C4-2B (cell line): Measurements from ENCODE around the gene SMAD1.

Source experiments
- ZFX ChIP-seq: fragments of 450-650 bp; IDR thresholded peaks from 2 replicates; pipeline ENCODE4 v1.6.1; 2017
- TF ChIP-seq, protein P1 (sequence below): fragments of 450-650 bp; conservative IDR thresholded peaks from 2 replicates; pipeline ENCODE4 v1.5.1; 2017; ENCODE audit warnings: mild to moderate bottlenecking

DNA sequence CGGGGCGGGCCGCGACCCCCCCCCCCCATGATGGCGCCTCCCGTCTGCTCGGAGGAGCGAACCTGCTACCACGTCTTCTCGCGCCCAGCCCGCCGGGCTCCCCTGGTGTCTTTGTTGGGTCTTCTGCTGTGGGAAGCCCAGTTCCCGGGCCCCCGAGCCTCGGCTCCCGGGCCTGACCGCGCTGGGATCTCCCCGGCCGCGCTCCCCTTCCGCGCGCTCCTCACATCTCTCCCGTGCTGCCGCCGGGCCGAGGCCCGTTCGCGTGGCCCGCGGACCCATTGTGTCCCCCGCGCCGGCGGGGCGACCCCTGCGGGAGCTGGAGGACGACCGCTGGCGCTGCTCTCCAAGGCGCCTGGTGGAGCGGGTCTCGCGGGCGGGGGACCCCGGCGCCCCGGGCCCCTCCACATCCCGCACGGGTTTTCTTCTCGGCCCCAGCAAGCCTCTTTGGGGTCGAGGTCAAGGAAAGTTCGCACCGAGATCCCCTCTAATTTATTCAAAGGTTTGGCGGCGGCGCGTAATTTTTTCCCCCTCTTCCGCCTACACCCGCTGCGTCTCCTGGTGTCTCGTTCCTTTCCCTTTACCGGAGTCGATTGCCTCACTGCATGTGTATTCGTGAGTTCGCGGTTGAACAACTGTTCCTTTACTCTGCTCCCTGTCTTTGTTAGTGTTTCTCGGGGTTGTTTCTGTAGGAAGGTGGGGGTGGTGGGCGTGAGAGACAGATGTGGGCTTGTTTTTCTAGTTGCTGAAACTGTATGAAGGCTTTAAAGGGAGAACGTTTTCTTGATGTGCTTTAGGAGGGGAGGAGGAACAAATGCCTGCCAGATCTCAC, 770 bp downstream of the SMAD1 start:
- TF ChIP-seq, protein P1, sequence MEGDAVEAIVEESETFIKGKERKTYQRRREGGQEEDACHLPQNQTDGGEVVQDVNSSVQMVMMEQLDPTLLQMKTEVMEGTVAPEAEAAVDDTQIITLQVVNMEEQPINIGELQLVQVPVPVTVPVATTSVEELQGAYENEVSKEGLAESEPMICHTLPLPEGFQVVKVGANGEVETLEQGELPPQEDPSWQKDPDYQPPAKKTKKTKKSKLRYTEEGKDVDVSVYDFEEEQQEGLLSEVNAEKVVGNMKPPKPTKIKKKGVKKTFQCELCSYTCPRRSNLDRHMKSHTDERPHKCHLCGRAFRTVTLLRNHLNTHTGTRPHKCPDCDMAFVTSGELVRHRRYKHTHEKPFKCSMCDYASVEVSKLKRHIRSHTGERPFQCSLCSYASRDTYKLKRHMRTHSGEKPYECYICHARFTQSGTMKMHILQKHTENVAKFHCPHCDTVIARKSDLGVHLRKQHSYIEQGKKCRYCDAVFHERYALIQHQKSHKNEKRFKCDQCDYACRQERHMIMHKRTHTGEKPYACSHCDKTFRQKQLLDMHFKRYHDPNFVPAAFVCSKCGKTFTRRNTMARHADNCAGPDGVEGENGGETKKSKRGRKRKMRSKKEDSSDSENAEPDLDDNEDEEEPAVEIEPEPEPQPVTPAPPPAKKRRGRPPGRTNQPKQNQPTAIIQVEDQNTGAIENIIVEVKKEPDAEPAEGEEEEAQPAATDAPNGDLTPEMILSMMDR = no peak
- peak; percentile 71 for TF ChIP-seq ZFX
